Measurements from ENCODE around the gene METTL22. TPM values are rescaled to one million over a fixed set of nuclear protein-coding genes. Genes with fewer than 3 reads are reported as not detected.

METTL22 gene, protein sequence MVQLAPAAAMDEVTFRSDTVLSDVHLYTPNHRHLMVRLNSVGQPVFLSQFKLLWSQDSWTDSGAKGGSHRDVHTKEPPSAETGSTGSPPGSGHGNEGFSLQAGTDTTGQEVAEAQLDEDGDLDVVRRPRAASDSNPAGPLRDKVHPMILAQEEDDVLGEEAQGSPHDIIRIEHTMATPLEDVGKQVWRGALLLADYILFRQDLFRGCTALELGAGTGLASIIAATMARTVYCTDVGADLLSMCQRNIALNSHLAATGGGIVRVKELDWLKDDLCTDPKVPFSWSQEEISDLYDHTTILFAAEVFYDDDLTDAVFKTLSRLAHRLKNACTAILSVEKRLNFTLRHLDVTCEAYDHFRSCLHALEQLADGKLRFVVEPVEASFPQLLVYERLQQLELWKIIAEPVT
- total RNA-seq = 40.3 and 42.0 TPM in 2 replicates
- polyA plus RNA-seq = 50.3 and 52.6 TPM in 2 replicates
- polyA plus RNA-seq (2011; cell fraction: cytosol; rRNA removed) = 26.2 and 30.5 TPM in 2 replicates
- 90.2 and 90.5 TPM in 2 replicates for polyA plus RNA-seq (2011; cell fraction: nucleus; rRNA removed)
- polyA plus RNA-seq (2012) = 22.7 and 33.0 TPM in 2 replicates
- polyA minus RNA-seq = 39.6 and 67.0 TPM in 2 replicates
- 23.0 TPM for polyA minus RNA-seq (2011; cell fraction: cytosol; rRNA and poly(A)+ RNA removed)
- 45.7 and 64.0 TPM in 2 replicates for polyA minus RNA-seq (2011; cell fraction: nucleus; rRNA and poly(A)+ RNA removed)
- percentile 68 among the genes with signal in this experiment for Bru-seq, nascent RNA
- BruChase-seq, experiment 1, labeled RNA remaining after a 6-hour chase = percentile 69 among the genes with signal in this experiment
- BruChase-seq, experiment 2, labeled RNA remaining after a 2-hour chase = percentile 76 among the genes with signal in this experiment
- long read RNA-seq, full-length matches to known transcripts = 41 of 70 reads
- long read RNA-seq, partial matches to known transcripts = 10 of 70 reads
- long read RNA-seq, other reads (novel, unspliced or antisense) = 19 of 70 reads

DNA sequence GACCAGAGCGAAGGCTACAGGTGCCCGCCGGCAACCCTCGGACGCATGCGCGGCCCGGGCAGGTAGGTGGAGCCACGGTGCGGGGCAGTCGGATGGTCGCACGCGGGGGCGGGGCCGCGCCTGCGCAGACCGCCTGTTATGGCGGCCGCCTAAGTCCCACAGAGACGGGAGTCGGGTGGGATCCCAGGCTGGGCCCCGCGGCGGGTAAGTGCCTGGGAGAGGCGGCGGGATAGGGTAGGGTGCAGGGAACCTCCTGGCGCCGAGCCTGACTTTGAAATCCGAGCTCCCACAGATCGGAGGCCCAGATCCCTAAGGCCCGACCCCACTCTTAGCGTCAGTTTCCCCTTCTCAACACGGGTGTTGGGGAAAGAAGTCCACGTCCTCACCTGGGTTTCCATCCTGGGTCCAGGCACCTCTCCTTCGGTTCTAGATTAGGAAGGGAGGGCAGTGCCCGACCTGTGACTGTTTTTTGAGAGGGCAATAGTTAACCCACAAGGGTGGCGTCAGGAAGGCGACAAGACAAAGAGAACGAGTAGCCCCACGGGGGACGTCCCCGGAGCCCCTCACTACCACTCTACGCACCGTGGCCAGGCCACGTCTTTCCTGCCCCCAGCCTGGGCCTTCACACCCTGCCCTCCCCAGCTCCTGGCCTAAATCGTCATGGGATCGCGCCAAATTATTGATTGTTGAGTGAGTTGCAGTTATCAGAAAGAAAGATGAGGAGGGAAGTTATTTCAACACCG is at the start of gene METTL22:
Gene METTL22, plus strand, starts transcription at position 127 of the 743 bp plus-strand sequence. CDS start 3,968 bp downstream, outside the sequence.
- H3K9ac ChIP-seq (replicated peaks; ENCODE audit: extremely low read depth, insufficient read depth, low read length) = peak within 1 kb of the TSS; percentile 96
- DNase-seq (ENCODE audit: low read depth, low spot score) (peak; percentile 87), FAIRE-seq (peak; percentile 84)
- dilution Hi-C loops (cut with MboI; ENCODE audit: extremely low pct_ligation_motif_present, low sequenced_read_pairs) (no loop called here), intact Hi-C loops (cut with micrococcal nuclease) (loop anchor here (1.0 to 2.0 kb wide), 3 partner anchors 53 to 247 kb away; partner anchors contain the start of genes ABAT and CARHSP1)
- peaks cover 0 to 9% of the 10 kb centered on the region in 2 experiments for H3K27me3 ChIP-seq (ENCODE audit: control insufficient read depth in 2 of 2, insufficient read depth in 2 of 2, low read length in 2 of 2)
- peak within 1 kb of the TSS; percentile 93 for H3K4me2 ChIP-seq (ENCODE audit: insufficient read depth, low read length)
- H3K9me3 ChIP-seq (replicated peaks; ENCODE audit: control insufficient read depth, insufficient read depth, low read length) = no peaks in the 10 kb centered on the region
- TSS peak; percentile 53 for BruUV-seq (replicated peaks)
- H3K27ac ChIP-seq (ENCODE audit: insufficient read depth, low read depth, low read length) = peak within 1 kb of the TSS; percentile 64
- H4K20me1 ChIP-seq (replicated peaks; ENCODE audit: control insufficient read depth, extremely low read depth, insufficient read depth, low read length) = no peaks in the 10 kb centered on the region
- H3K4me1 ChIP-seq (ENCODE audit: control insufficient read depth, extremely low read depth, insufficient read depth, low read length) = peaks cover 8% of the 10 kb centered on the region
- POLR2A ChIA-PET = no interaction called here
- H2AFZ ChIP-seq (ENCODE audit: low read depth, low read length) = peak within 1 kb of the TSS; percentile 97
- TF ChIP-seq, protein P1, sequence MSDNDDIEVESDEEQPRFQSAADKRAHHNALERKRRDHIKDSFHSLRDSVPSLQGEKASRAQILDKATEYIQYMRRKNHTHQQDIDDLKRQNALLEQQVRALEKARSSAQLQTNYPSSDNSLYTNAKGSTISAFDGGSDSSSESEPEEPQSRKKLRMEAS (IDR thresholded peaks at IDR 0.05; ENCODE audit: insufficient read depth, insufficient read length) = no peak
- TF ChIP-seq FOS (IDR thresholded peaks at IDR 0.05; ENCODE audit: borderline replicate concordance, insufficient read depth, low read length) (no peak), EZH2 (IDR thresholded peaks at IDR 0.05; ENCODE audit: borderline replicate concordance, low read depth, low read length, severe bottlenecking) (no peak), GATA2 (IDR thresholded peaks at IDR 0.05; ENCODE audit: insufficient read depth, insufficient read length, low read depth, low read length) (no peak), POLR2A (IDR thresholded peaks at IDR 0.05; ENCODE audit: low read depth, low read length) (peak; percentile 88), JUN (IDR thresholded peaks at IDR 0.05; ENCODE audit: borderline replicate concordance, insufficient read depth, insufficient read length, low read depth) (no peak), POLR2AphosphoS5 (IDR thresholded peaks at IDR 0.05; ENCODE audit: insufficient read depth, low read depth, low read length) (peak; percentile 79), MYC (IDR thresholded peaks at IDR 0.05; ENCODE audit: low read depth, low read length) (no peak)
- TF ChIP-seq, protein P2, sequence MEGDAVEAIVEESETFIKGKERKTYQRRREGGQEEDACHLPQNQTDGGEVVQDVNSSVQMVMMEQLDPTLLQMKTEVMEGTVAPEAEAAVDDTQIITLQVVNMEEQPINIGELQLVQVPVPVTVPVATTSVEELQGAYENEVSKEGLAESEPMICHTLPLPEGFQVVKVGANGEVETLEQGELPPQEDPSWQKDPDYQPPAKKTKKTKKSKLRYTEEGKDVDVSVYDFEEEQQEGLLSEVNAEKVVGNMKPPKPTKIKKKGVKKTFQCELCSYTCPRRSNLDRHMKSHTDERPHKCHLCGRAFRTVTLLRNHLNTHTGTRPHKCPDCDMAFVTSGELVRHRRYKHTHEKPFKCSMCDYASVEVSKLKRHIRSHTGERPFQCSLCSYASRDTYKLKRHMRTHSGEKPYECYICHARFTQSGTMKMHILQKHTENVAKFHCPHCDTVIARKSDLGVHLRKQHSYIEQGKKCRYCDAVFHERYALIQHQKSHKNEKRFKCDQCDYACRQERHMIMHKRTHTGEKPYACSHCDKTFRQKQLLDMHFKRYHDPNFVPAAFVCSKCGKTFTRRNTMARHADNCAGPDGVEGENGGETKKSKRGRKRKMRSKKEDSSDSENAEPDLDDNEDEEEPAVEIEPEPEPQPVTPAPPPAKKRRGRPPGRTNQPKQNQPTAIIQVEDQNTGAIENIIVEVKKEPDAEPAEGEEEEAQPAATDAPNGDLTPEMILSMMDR (IDR thresholded peaks at IDR 0.05; ENCODE audit: extremely low read depth in 1 of 2, insufficient read depth in 1 of 2, low read depth in 1 of 2, low read length in 2 of 2) = no peak
- H3K79me2 ChIP-seq (ENCODE audit: control insufficient read depth, insufficient read depth, low read length) = peaks cover 23% of the 10 kb centered on the region
- H3K36me3 ChIP-seq (ENCODE audit: control insufficient read depth in 2 of 2, extremely low read depth in 1 of 2, insufficient read depth in 2 of 2, low read length in 2 of 2) = peaks cover 0 to 7% of the 10 kb centered on the region in 2 experiments
- no peaks in the 10 kb centered on the region for H3K9me1 ChIP-seq (replicated peaks; ENCODE audit: control insufficient read depth, extremely low read depth, insufficient read depth, low read length)
- CTCF ChIA-PET = interaction anchor here (1.0 to 1.6 kb wide), 2 partner anchors 14 to 259 kb away, joined by 3 read pairs; no protein-coding TSS in a partner anchor
- peak within 1 kb of the TSS; percentile 77 to 96 (median 94) for H3K4me3 ChIP-seq (replicated peaks in 1 of 3; ENCODE audit: insufficient read depth in 1 of 3, low read depth in 1 of 3, low read length in 3 of 3)
